Activated naive CD4-positive, alpha-beta T cell treated with Interleukin-2 at 50 U/mL for 16 hours (primary cell): ENCODE results near the gene SPPL3.
A peak's percentile ranks its signal among the peaks of the same experiment; 100 is the strongest.
"Not testable (repeated sequence)": the region's sequence is repeated elsewhere in the genome, so short reads cannot be mapped to it uniquely, and the experiment has no call there.

Experiments
- DNase-seq: peaks from one replicate; pipeline ENCODE4 v3.0.0-alpha.2; 2020

Gene SPPL3

GRCh38 chr12:120739821-120740613 is 164.1 kb downstream of the SPPL3 start:
- DNase-seq = no peak

GRCh38 chr12:120739031-120739762 is 165.0 kb downstream of the SPPL3 start:
- no peak for DNase-seq

GRCh38 chr12:120738252-120739030 is 165.7 kb downstream of the SPPL3 start:
- DNase-seq = no peak

DNA sequence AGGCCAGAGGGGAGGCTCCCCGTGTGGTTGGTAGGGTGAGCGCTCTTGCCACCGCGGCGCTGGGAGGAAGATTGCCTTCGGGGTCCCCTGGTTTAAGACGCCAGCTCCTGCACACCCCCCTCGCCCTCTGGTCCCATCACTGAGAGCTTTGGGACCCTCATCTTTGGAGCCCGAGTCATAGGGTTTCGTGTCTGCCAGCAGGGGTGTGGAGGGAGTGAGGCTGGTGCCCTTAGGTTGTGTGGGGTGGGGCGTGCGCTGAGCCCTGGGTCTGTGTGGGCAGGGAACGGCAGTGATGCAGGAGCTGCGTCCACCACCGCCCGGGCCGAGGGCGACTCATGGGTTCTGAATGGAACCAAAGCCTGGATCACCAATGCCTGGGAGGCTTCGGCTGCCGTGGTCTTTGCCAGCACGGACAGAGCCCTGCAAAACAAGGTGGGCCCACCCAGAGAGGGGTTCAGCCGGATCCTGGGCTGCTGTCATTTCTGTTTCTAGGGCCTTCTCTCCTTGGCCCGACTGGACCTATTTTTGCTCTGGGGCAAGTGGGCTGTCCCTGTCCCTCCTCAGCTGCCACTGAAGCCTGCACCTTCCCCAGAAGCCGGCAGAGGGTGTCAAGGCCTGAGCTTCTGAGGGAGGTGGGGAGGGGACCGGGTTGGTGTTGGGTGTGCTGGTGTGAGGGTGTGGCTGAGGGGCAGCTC is 166.5 kb downstream of the SPPL3 start:
- DNase-seq = no peak

GRCh38 chr12:120736404-120737331 is 167.5 kb downstream of the SPPL3 start:
- DNase-seq = no peak

DNA sequence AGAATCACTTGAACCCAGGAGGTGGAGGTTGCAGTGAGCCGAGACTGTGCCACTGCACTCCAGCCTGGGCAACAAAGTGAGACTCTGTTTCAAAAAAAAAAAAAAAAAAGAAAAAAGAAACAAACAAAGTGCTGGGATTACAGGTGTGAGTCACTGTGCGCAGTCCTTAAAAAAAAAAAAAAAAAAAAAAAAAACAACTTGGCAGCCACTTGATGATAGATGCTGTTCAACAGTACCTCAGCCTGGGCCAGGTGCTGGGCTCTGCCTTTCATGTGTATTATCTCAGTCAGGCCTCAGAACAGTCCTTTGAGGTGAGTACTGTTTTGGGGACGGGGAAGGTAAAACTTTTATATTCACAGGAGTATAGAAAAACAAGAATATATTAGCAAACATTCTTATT is 169.0 kb downstream of the SPPL3 start:
- DNase-seq = no peak

DNA sequence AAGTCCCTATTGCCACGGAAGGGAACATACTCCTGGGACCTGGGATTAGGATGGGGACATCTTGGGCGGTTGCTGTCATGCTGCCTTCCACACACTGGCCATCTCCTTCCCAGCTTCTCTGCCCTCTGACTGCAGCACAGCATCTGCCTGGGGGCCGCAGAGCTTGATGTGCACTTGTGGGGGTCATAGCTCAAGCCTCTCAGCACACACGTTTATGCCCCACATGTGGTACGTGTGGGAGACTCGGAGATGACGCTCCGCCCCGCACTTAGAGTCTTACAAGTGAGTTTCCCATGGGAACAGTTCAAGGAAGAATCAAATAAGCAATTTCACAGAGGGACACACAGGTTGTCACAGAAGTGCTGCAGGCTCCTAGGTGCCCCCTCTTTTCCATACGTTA is 169.9 kb downstream of the SPPL3 start:
- no peak for DNase-seq

DNA sequence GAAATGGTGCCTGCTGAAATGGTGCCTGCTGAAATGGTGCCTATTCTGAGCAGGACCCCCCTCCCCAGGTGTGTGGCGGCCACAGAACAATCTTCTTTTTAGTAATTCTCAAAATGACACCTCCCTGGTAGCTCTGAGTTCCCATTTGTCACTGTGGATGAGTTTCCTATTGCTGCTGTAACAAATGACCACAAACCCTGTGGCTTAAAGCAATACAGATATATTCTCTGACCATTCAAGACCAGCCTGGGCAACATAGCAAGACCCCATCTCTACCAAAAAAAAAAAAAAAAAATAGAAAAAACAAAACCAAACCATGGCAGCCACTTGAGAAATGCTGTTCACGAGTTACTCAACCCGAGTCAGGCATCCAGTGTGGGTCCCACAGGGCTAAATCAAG is 170.6 kb downstream of the SPPL3 start:
- no peak for DNase-seq

- DNase-seq = not testable (repeated sequence)
These were observed 172.0 kb downstream of the SPPL3 start for GRCh38 chr12:120732198-120732597.

- no peak for DNase-seq
These were observed 177.2 kb downstream of the SPPL3 start for GRCh38 chr12:120726961-120727360.

DNA sequence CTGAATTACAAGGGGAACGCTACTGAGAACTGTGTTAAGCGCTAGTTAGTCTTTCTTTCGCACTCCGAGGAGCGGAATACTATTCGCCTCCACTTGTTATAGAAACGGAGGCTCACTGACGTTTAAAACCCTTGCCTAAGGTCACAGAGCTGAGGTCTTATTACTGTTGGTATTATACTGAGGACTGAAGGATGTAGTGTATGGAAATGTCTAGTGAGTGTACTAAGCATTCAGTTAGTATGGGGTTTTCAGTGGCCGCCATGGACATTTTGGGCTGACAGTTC is 177.7 kb downstream of the SPPL3 start:
- DNase-seq = no peak

- DNase-seq = peak; percentile 90
These were observed 178.3 kb downstream of the SPPL3 start, which contains the start of gene ACADS for GRCh38 chr12:120725659-120726509. Gene ACADS, plus strand, starts transcription at chr12:120725826. Its CDS starts 60 bp downstream, at chr12:120725886.

GRCh38 chr12:120725151-120725658 is 179.0 kb downstream of the SPPL3 start:
- DNase-seq = no peak

GRCh38 chr12:120724720-120725119 is 179.4 kb downstream of the SPPL3 start:
- no peak for DNase-seq

DNA sequence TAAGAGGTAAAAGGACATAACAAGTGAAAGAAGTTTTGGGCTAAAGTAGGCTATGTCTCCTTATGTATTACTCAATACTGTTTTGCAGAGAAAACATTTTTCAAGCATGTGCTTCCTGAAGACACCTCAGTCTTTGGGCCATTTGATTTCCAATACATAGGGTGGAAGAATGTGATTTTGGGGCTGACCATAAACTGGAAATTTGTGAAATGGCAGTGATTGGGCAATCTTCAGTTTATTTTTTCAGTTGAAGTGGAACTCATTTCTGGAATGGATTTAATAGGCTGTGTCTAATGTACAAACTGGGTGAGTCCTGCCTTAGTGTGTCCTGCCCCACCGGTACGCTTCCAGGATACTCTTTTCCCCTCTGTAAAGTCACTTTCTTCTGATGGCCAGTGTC is 181.4 kb downstream of the SPPL3 start:
- no peak for DNase-seq

- DNase-seq = no peak
These were observed 182.3 kb downstream of the SPPL3 start for GRCh38 chr12:120721866-120722265.

- no peak for DNase-seq
These were observed 183.0 kb downstream of the SPPL3 start for GRCh38 chr12:120720987-120721801.

GRCh38 chr12:120720234-120720986 is 183.7 kb downstream of the SPPL3 start:
- DNase-seq = no peak
